Ectodermal cell (in vitro differentiated cells): ENCODE measurements around the gene SH3GL2.

Experiments
- H3K27ac ChIP-seq: 2 replicates; pipeline ENCODE4 v1.7.0; 2013; ENCODE audit warnings: mild to moderate bottlenecking, low read depth, low read length; ENCODE audit not compliant: insufficient read depth, poor library complexity, severe bottlenecking
- H3K27me3 ChIP-seq: 2 replicates; pipeline ENCODE4 v1.7.0; 2013; ENCODE audit warnings: mild to moderate bottlenecking, low read length; ENCODE audit not compliant: insufficient read depth, control insufficient read depth, poor library complexity, severe bottlenecking
- H3K36me3 ChIP-seq: one replicate; pipeline ENCODE4 v1.7.0; 2013; ENCODE audit warnings: low read length; ENCODE audit not compliant: control insufficient read depth, insufficient read depth
- H3K4me1 ChIP-seq: one replicate; pipeline ENCODE4 v1.7.0; 2013; ENCODE audit warnings: low read length; ENCODE audit not compliant: control insufficient read depth, insufficient read depth
- H3K4me3 ChIP-seq: 2 replicates; pipeline ENCODE4 v1.7.0; 2013; ENCODE audit warnings: low read depth, low read length, control low read depth; ENCODE audit not compliant: insufficient read depth
- H3K9me3 ChIP-seq: 2 replicates; pipeline ENCODE4 v1.7.0; 2013; ENCODE audit warnings: mild to moderate bottlenecking, low read length, moderate library complexity; ENCODE audit not compliant: control insufficient read depth
- WGBS, 2 experiments: methylation state at CpG; one replicate each; pipeline ENCODE4 v1.1.7; 2013; ENCODE audit warnings: missing lambda C conversion rate in 2 of 2; 5-methylcytosine and 5-hydroxymethylcytosine counted together

Gene SH3GL2

GRCh38 chr9:17648516-17648915, 69.7 kb downstream of the SH3GL2 start:
- H3K4me1 ChIP-seq = no peaks in the 10 kb centered on the region
- H3K27ac ChIP-seq = no peak overlapping the region
- H3K36me3 ChIP-seq = no peaks in the 10 kb centered on the region

DNA sequence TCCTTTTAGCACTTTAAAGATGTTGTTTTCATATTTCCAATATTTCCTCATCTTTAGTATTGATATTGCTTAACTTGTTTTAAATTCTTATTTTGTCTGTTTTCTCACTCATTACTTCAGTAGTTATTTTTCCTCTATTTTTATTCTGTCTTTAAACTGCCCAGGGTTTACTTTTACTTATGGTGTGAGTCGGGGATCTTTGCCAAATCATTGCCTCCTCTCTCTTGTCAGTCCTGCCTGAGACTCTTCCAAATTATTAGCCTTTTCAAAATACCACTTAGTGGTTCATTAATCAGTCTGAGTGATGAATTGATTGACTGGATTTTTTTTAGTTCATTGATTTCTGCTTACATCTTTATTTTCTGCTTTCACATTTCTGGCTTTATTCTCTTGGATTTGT, 72.9 kb downstream of the SH3GL2 start:
- H3K36me3 ChIP-seq = no peaks in the 10 kb centered on the region
- no peaks in the 10 kb centered on the region for H3K9me3 ChIP-seq
- no peak overlapping the region for H3K4me3 ChIP-seq
- 82 to 100% methylated on average over 1 of the region's 1 CpG for WGBS, 2 experiments
- no peak overlapping the region for H3K27ac ChIP-seq
- no peaks in the 10 kb centered on the region for H3K27me3 ChIP-seq
- H3K4me1 ChIP-seq = no peaks in the 10 kb centered on the region

More at GRCh38 chr9:17648516-17648915, 69.7 kb downstream of the SH3GL2 start:
- Histone ChIP-seq H3K4me3 (no peak overlapping the region), H3K9me3 (no peaks in the 10 kb centered on the region), H3K27me3 (no peaks in the 10 kb centered on the region)

DNA sequence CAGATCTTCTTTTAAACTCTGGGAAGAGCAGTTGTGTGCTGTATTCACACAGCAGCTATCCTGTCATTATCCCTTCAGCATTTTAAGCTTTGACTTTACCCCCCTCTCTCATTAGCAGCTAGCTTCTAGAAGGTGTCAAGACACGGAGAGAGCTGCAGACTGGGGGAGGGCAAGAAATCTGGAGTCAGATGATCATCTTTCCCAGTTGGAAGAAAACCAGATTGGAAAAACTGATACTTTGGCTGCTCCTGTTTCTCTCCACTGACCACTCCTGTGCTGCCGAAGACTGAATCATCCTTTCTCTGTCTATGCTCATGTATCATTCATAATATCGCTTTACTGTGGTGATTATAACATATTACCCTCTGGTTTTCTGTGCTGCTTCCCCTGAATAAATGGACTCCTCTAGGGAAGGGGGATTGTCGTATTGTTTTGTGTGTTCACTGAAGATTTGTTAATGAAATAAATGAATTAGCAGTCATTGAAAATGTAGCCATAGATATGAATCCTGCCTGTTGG, 75.1 kb downstream of the SH3GL2 start:
- Histone ChIP-seq H3K27ac (no peak overlapping the region), H3K9me3 (no peaks in the 10 kb centered on the region), H3K4me3 (no peak overlapping the region), H3K27me3 (no peaks in the 10 kb centered on the region), H3K36me3 (no peaks in the 10 kb centered on the region), H3K4me1 (no peaks in the 10 kb centered on the region)
- WGBS, 2 experiments = 84 to 89% methylated on average over 3 to 4 of the region's 4 CpGs

DNA sequence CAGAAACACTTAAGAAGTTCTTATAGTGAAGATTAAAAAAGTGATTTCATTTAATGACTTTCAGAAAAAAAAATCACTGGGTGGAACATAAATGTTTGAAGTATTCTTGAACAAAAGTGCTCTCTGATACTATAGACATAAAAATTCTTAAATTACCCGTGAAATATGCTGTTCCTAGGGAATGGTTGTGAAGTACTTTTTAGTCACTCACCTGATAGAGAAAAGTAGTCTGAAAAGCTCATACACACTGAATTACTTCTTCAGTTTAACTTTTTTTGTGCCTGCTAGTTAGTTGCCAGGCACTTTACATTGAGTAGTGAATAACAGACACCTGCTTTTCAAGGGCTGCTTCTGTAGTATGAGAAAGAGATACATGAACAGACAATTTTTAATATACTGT, 78.0 kb downstream of the SH3GL2 start:
- H3K27me3 ChIP-seq = no peaks in the 10 kb centered on the region
- H3K9me3 ChIP-seq = no peaks in the 10 kb centered on the region
- H3K4me1 ChIP-seq = no peaks in the 10 kb centered on the region
- no peaks in the 10 kb centered on the region for H3K36me3 ChIP-seq
- WGBS, 2 experiments = 100% methylated on average over 1 of the region's 1 CpG; no CpG with 5 or more reads in 1 of the 2 experiments
- H3K4me3 ChIP-seq = no peak overlapping the region
- H3K27ac ChIP-seq = no peak overlapping the region

DNA sequence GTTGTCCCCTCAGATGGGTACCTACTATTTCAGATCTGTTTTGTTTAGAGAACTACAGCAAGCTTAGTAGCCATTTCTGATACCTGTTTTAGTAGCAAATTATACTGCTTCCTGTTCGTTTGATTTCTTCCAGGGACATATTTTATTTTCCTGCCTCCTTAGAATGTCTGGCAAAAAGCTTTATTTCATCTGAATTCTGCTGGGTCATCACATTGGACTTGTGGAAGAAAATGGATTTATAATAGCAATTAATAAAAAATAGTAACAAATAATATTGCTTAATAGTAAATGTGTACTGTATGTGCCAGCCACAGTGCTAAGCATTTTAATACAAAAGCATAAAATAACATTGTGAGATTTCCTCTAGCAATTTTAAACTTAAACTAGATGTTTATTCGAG, 79.4 kb downstream of the SH3GL2 start:
- Histone ChIP-seq H3K9me3 (no peaks in the 10 kb centered on the region), H3K4me1 (no peaks in the 10 kb centered on the region), H3K4me3 (no peak overlapping the region), H3K27ac (no peak overlapping the region), H3K36me3 (no peaks in the 10 kb centered on the region), H3K27me3 (no peaks in the 10 kb centered on the region)
- WGBS, 2 experiments = 90 to 97% methylated on average over 2 of the region's 2 CpGs

DNA sequence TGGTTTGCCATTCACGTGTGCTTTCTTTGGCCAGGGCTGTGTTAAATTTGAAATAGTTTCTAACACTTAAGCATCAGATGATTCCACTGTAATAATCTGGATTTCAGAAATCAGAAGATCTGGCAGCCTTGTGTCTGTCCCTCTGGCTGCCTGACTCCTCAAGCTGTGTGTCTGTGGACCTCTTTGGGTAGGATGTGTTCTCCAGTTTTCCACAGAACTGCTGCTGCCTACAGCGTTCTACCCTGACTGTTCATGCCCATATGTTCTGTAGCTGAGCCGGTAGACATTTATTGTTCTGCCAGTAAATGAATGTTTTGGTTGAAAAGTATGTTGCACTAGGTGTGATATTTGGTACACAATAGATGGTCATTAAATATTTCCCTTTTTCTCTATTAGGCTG, 81.3 kb downstream of the SH3GL2 start:
- Histone ChIP-seq H3K4me1 (no peaks in the 10 kb centered on the region), H3K9me3 (no peaks in the 10 kb centered on the region), H3K36me3 (no peaks in the 10 kb centered on the region), H3K27me3 (no peaks in the 10 kb centered on the region), H3K27ac (no peak overlapping the region), H3K4me3 (no peak overlapping the region)
- 93 to 100% methylated on average over 3 of the region's 3 CpGs for WGBS, 2 experiments

GRCh38 chr9:17665450-17665849, 86.6 kb downstream of the SH3GL2 start:
- Histone ChIP-seq H3K9me3 (no peaks in the 10 kb centered on the region), H3K4me3 (no peak overlapping the region), H3K27me3 (no peaks in the 10 kb centered on the region), H3K4me1 (no peaks in the 10 kb centered on the region), H3K36me3 (no peaks in the 10 kb centered on the region), H3K27ac (no peak overlapping the region)
- WGBS, 2 experiments = 95 to 96% methylated on average over 2 to 3 of the region's 3 CpGs

- H3K4me1 ChIP-seq = no peaks in the 10 kb centered on the region
- no peaks in the 10 kb centered on the region for H3K36me3 ChIP-seq
- no peaks in the 10 kb centered on the region for H3K27me3 ChIP-seq
- no peak overlapping the region for H3K27ac ChIP-seq
- no peaks in the 10 kb centered on the region for H3K9me3 ChIP-seq
- WGBS, 2 experiments = 83 to 88% methylated on average over 4 of the region's 4 CpGs
- H3K4me3 ChIP-seq = no peak overlapping the region
Measured at GRCh38 chr9:17669206-17669605, 90.3 kb downstream of the SH3GL2 start.

DNA sequence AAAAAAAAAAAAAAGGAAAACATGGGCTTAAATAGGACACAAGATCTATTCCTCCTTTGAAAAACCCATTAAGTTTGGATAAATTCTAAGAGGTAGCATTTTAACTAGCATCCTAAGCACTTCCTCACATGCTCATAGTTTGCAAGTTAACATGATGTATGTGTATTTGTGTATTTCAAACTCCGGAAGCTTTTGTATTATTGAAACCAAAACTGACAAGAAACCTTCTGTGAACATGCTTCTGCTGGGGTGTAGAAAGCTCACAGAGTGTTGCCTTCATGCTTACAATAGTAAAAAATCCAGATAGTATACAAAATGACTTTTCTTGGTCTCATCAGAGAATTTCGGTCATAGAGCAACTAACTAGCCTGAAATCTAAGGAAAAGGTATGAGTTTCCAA, 103.8 kb downstream of the SH3GL2 start:
- Histone ChIP-seq H3K9me3 (no peaks in the 10 kb centered on the region), H3K4me1 (no peaks in the 10 kb centered on the region), H3K27me3 (no peaks in the 10 kb centered on the region), H3K4me3 (no peak overlapping the region), H3K27ac (no peak overlapping the region), H3K36me3 (no peaks in the 10 kb centered on the region)
- WGBS, 2 experiments = 85 to 95% methylated on average over 1 to 2 of the region's 2 CpGs

- no peaks in the 10 kb centered on the region for H3K36me3 ChIP-seq
- no peaks in the 10 kb centered on the region for H3K4me1 ChIP-seq
- no peaks in the 10 kb centered on the region for H3K9me3 ChIP-seq
- no peak overlapping the region for H3K27ac ChIP-seq
- no peaks in the 10 kb centered on the region for H3K27me3 ChIP-seq
- WGBS, 2 experiments = 100% methylated on average over 1 of the region's 1 CpG; no CpG with 5 or more reads in 1 of the 2 experiments
- H3K4me3 ChIP-seq = no peak overlapping the region
Measured at GRCh38 chr9:17688834-17689233, 110.0 kb downstream of the SH3GL2 start.

DNA sequence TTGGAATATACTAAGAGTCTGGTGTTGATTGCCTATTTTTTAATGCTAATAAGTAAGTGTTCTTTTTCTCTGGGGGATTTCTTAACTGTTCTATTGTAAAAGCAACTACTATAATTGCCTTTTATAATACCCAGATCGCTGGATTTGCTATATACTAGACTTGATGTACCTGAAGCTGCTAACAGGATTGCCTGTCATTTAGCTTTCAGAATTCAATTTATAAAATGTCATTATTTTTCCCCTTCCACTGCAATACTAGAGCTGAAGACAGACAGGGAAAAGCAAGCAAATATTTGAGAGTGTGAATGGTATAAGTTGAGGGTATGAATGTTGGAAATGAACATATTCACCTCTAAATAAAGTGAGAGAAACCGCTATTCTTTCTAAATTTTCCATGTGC, 115.5 kb downstream of the SH3GL2 start:
- Histone ChIP-seq H3K27me3 (no peaks in the 10 kb centered on the region), H3K36me3 (no peaks in the 10 kb centered on the region), H3K4me1 (no peaks in the 10 kb centered on the region), H3K4me3 (no peak overlapping the region), H3K9me3 (no peaks in the 10 kb centered on the region), H3K27ac (no peak overlapping the region)
- 95 to 100% methylated on average over 2 of the region's 2 CpGs for WGBS, 2 experiments
